ENCODE measurements around the gene SOSTDC1. TPM values are rescaled to one million over a fixed set of nuclear protein-coding genes. Genes with fewer than 3 reads are reported as not detected.

SOSTDC1 gene
- total RNA-seq, 4 donors from 2014 or later, result 13.6 to 66.5 (median 24.0) TPM

DNA sequence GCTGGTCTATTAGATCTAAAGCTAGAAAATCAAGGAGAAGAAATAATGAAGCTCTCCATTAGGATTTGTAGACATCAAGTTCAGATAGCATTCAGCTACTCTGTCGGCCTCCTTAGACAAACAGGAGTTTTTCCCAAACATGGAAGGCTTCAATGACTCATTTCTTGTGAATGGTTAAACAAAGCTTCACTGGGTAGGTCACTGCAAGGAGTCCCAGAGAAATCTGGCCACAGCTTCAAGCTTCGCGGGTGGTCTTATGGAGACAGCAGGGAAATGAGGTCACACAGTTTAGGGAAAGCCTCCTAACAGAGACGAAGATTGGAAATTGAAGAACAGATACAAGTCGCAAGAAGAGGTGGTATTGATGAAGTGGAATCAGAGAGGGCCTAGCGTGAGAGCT, 38.5 kb upstream of the SOSTDC1 start:
- intact Hi-C loops (cut with DNase I; ENCODE audit: low total_unique reads), result no loop called here
- H3K4me3 ChIP-seq (ENCODE audit: low read depth, poor library complexity, severe bottlenecking), result no peak overlapping the region
- 88 to 91% methylated on average over 6 of the region's 6 CpGs for WGBS, 2 donors
- TF ChIP-seq POLR2A (IDR thresholded peaks at IDR 0.05) (no peak), CTCF (IDR thresholded peaks at IDR 0.05) (no peak)
- DNase-seq (ENCODE audit: low spot score in 2 of 2), result no peak

- no peak overlapping the region for H3K4me3 ChIP-seq (ENCODE audit: low read depth, poor library complexity, severe bottlenecking)
- DNase-seq (ENCODE audit: low spot score in 2 of 2), result no peak
- intact Hi-C loops (cut with DNase I; ENCODE audit: low total_unique reads), result no loop called here
- WGBS, 2 donors, result 94 to 96% methylated on average over 18 to 19 of the region's 19 CpGs
- TF ChIP-seq POLR2A (IDR thresholded peaks at IDR 0.05) (no peak), CTCF (IDR thresholded peaks at IDR 0.05) (no peak)
Measured at GRCh38 chr7:16502303-16502702, 36.8 kb upstream of the SOSTDC1 start.

GRCh38 chr7:16498122-16498521, 32.6 kb upstream of the SOSTDC1 start:
- TF ChIP-seq CTCF (IDR thresholded peaks at IDR 0.05), result no peak
- no peak for TF ChIP-seq POLR2A (IDR thresholded peaks at IDR 0.05)
- no peak overlapping the region for H3K4me3 ChIP-seq (ENCODE audit: low read depth, poor library complexity, severe bottlenecking)
- WGBS, 2 donors, result 89 to 97% methylated on average over 2 of the region's 2 CpGs
- intact Hi-C loops (cut with DNase I; ENCODE audit: low total_unique reads), result no loop called here
- no peak for DNase-seq (ENCODE audit: low spot score in 2 of 2)

- WGBS, 2 donors, result 50 to 56% methylated on average over 4 of the region's 4 CpGs
- no peak for DNase-seq (ENCODE audit: low spot score in 2 of 2)
- intact Hi-C loops (cut with DNase I; ENCODE audit: low total_unique reads), result no loop called here
Measured at GRCh38 chr7:16494955-16495719, 29.6 kb upstream of the SOSTDC1 start.

DNA sequence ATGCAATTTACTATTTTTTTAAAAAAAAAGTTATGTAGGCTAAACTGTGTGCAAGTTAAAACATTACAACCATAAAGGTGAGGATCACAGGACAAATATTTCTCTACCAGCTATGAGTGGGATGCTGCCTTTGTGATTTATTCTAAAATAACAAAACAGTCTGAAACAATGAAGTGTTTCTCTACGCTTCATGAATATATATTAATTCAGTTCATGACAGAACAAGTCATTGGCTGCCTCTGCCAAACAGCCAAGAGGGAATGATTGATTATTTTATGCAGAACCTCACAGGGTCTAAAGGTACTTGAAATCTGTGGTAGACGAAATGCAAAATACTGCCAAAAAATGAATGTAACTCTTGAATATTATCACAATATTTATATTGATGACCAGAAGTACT, 29.0 kb upstream of the SOSTDC1 start:
- intact Hi-C loops (cut with DNase I; ENCODE audit: low total_unique reads), result no loop called here
- DNase-seq (ENCODE audit: low spot score in 2 of 2), result no peak
- 53% methylated on average over 2 of the region's 2 CpGs for WGBS, 2 donors

More at GRCh38 chr7:16494955-16495719, 29.6 kb upstream of the SOSTDC1 start:
- TF ChIP-seq CTCF (IDR thresholded peaks at IDR 0.05), result no peak
- no peak for TF ChIP-seq POLR2A (IDR thresholded peaks at IDR 0.05)
- H3K4me3 ChIP-seq (ENCODE audit: low read depth, poor library complexity, severe bottlenecking), result no peak overlapping the region

More for the DNA sequence above, 29.0 kb upstream of the SOSTDC1 start:
- H3K4me3 ChIP-seq (ENCODE audit: low read depth, poor library complexity, severe bottlenecking), result no peak overlapping the region
- no peak for TF ChIP-seq POLR2A (IDR thresholded peaks at IDR 0.05)
- TF ChIP-seq CTCF (IDR thresholded peaks at IDR 0.05), result no peak

All from lower leg skin (tissue), 4 donors.